Type B pancreatic cell (in vitro differentiated cells): ENCODE data around the gene ILDR2. TPM values are rescaled to one million over a fixed set of nuclear protein-coding genes. Genes with fewer than 3 reads are reported as not detected.
"Not testable (repeated sequence)": the region's sequence is repeated elsewhere in the genome, so short reads cannot be mapped to it uniquely, and the experiment has no call there.

Source experiments
- DNase-seq: peaks from one replicate; pipeline ENCODE4 v3.0.0; 2021; ENCODE audit warnings: mixed read lengths; ENCODE audit not compliant: unreplicated experiment; ENCODE audit errors: extremely low spot score
- H3K27ac Mint-ChIP-seq: 2 replicates; pipeline ENCODE4 v1.8.0; 2021; ENCODE audit warnings: mild to moderate bottlenecking, mixed read lengths
- H3K27me3 Mint-ChIP-seq: 2 replicates; pipeline ENCODE4 v1.8.0; 2021; ENCODE audit warnings: mixed read lengths
- H3K36me3 Mint-ChIP-seq: 2 replicates; pipeline ENCODE4 v1.8.0; 2021; ENCODE audit warnings: mixed read lengths
- H3K4me1 Mint-ChIP-seq: one replicate; pipeline ENCODE4 v1.8.0; 2021; ENCODE audit warnings: mixed read lengths; ENCODE audit not compliant: unreplicated experiment
- H3K4me3 Mint-ChIP-seq: 2 replicates; pipeline ENCODE4 v1.8.0; 2021; ENCODE audit warnings: mild to moderate bottlenecking, mixed read lengths
- H3K9me3 Mint-ChIP-seq: 2 replicates; pipeline ENCODE4 v1.8.0; 2021; ENCODE audit warnings: mixed read lengths
- CTCF ChIP-seq: fragments of 200-600 bp; sonication (generic); conservative IDR thresholded peaks from 2 replicates; pipeline ENCODE4 v1.5.0; 2021; ENCODE audit warnings: antibody characterized with exemption, mild to moderate bottlenecking
- total RNA-seq: library from RNA; stranded (reverse); gene quantifications from 2 replicates; pipeline ENCODE4 v1.2.1, GENCODE V29; 2021; ENCODE audit warnings: low replicate concordance

ILDR2 gene
- total RNA-seq, 1 donor from 2014 or later: 48.7 TPM

- H3K27me3 Mint-ChIP-seq: peaks cover 68% of the 10 kb centered on the region
Measured at GRCh38 chr1:166888373-166889111, 86.8 kb downstream of the ILDR2 start.

GRCh38 chr1:166884971-166885370 is 90.4 kb downstream of the ILDR2 start:
- TF ChIP-seq CTCF: no peak
- Mint-ChIP-seq H3K27me3 (peaks cover 69% of the 10 kb centered on the region), H3K27ac (no peak overlapping the region), H3K4me1 (no peaks in the 10 kb centered on the region), H3K9me3 (no peaks in the 10 kb centered on the region), H3K4me3 (no peak overlapping the region), H3K36me3 (no peaks in the 10 kb centered on the region)
- no peak for DNase-seq

More at GRCh38 chr1:166888373-166889111, 86.8 kb downstream of the ILDR2 start:
- Mint-ChIP-seq H3K9me3 (no peaks in the 10 kb centered on the region), H3K4me1 (no peaks in the 10 kb centered on the region), H3K4me3 (no peak overlapping the region), H3K36me3 (no peaks in the 10 kb centered on the region), H3K27ac (no peak overlapping the region)
- no peak for DNase-seq
- TF ChIP-seq CTCF: no peak

GRCh38 chr1:166884040-166884642 is 91.2 kb downstream of the ILDR2 start:
- peaks cover 60% of the 10 kb centered on the region for H3K27me3 Mint-ChIP-seq
- H3K36me3 Mint-ChIP-seq: no peaks in the 10 kb centered on the region
- no peak overlapping the region for H3K4me3 Mint-ChIP-seq
- no peaks in the 10 kb centered on the region for H3K9me3 Mint-ChIP-seq
- H3K4me1 Mint-ChIP-seq: no peaks in the 10 kb centered on the region
- H3K27ac Mint-ChIP-seq: no peak overlapping the region
- DNase-seq: peak; percentile 74
- peak; percentile 83 for TF ChIP-seq CTCF

- H3K27ac Mint-ChIP-seq: no peak overlapping the region
- no peaks in the 10 kb centered on the region for H3K9me3 Mint-ChIP-seq
- peaks cover 53% of the 10 kb centered on the region for H3K27me3 Mint-ChIP-seq
- no peak overlapping the region for H3K4me3 Mint-ChIP-seq
- H3K36me3 Mint-ChIP-seq: no peaks in the 10 kb centered on the region
- no peak for TF ChIP-seq CTCF
- H3K4me1 Mint-ChIP-seq: no peaks in the 10 kb centered on the region
- DNase-seq: no peak
Measured at GRCh38 chr1:166882893-166883292, 92.4 kb downstream of the ILDR2 start.

- H3K27ac Mint-ChIP-seq, H3K9me3 Mint-ChIP-seq, DNase-seq, H3K36me3 Mint-ChIP-seq, H3K4me3 Mint-ChIP-seq: not testable (repeated sequence)
- Mint-ChIP-seq H3K4me1 (peaks cover 14% of the 10 kb centered on the region), H3K27me3 (peaks cover 18% of the 10 kb centered on the region)
Measured at GRCh38 chr1:166878173-166878917, 97.0 kb downstream of the ILDR2 start.

- Mint-ChIP-seq H3K9me3 (no peaks in the 10 kb centered on the region), H3K27me3 (peaks cover 4% of the 10 kb centered on the region), H3K36me3 (peaks cover 8% of the 10 kb centered on the region), H3K4me1 (peaks cover 25% of the 10 kb centered on the region), H3K4me3 (peak overlapping the region; percentile 96), H3K27ac (peak overlapping the region; percentile 94)
- DNase-seq: no peak
- TF ChIP-seq CTCF: peak; percentile 64
Measured at GRCh38 chr1:166876540-166876838, 98.9 kb downstream of the ILDR2 start.
